HG03025 (cell line): Measurements from ENCODE around the gene OR1J4.

ENCODE experiments used
- ATAC-seq: cut with Tn5 transposase; IDR thresholded peaks from one replicate; pipeline ENCODE4 v1.9.1; 2021; ENCODE audit warnings: mild to moderate bottlenecking, moderate library complexity; ENCODE audit not compliant: unreplicated experiment, low FRiP score

OR1J4 gene

GRCh38 chr9:122567901-122568300 lies 49.0 kb downstream of the OR1J4 start:
- ATAC-seq = no peak
